K562 (cell line): Measurements from ENCODE around the gene LDAF1. TPM values are rescaled to one million over a fixed set of nuclear protein-coding genes. Genes with fewer than 3 reads are reported as not detected.

Experiments used
- CTBP1 ChIP-seq: fragments of 450-650 bp; IDR thresholded peaks from 2 replicates; pipeline ENCODE4 v1.6.1; 2016; ENCODE audit warnings: borderline replicate concordance
- E2F3 ChIP-seq: fragments of 250-450 bp; sonication (Bioruptor Pico); IDR thresholded peaks from 2 replicates; pipeline ENCODE4 v1.4.0; 2020; ENCODE audit warnings: mild to moderate bottlenecking
- EP400 ChIP-seq: fragments of 450-650 bp; IDR thresholded peaks from 2 replicates; pipeline ENCODE4 v1.6.1; 2017; ENCODE audit warnings: antibody characterized with exemption, mild to moderate bottlenecking, moderate library complexity
- KLF13 ChIP-seq: fragments of 450-650 bp; IDR thresholded peaks from 2 replicates; pipeline ENCODE4 v1.6.1; 2016; ENCODE audit warnings: missing genetic modification characterization, low read depth, mild to moderate bottlenecking, missing compliant biosample characterization, moderate library complexity, borderline replicate concordance
- KLF6 ChIP-seq: fragments of 250-450 bp; sonication (Bioruptor Pico); IDR thresholded peaks from 2 replicates; pipeline ENCODE4 v1.4.0; 2020; ENCODE audit warnings: mild to moderate bottlenecking, moderate library complexity, borderline replicate concordance
- MYC ChIP-seq, 2 experiments: fragments of 250-450 bp in 1 of 2; sonication (Bioruptor Pico) in 1 of 2; IDR thresholded peaks; 2 replicates each; pipeline versions ENCODE4 v1.5.1 to v1.6.1; 2012 to 2021; ENCODE audit warnings: low read depth in 2 of 2, borderline replicate concordance in 1 of 2, improper control_type of control experiment in 1 of 2, low read length in 1 of 2, mild to moderate bottlenecking in 1 of 2, moderate library complexity in 1 of 2
- POLR2A ChIP-seq: fragments of 450-650 bp; conservative IDR thresholded peaks from 2 replicates; pipeline ENCODE4 v1.6.1; 2016
- RB1 ChIP-seq: fragments of 450-650 bp; IDR thresholded peaks from 2 replicates; pipeline ENCODE4 v1.6.1; 2017; ENCODE audit warnings: low read depth, mild to moderate bottlenecking
- TAF1 ChIP-seq: IDR thresholded peaks from 2 replicates; pipeline ENCODE4 v1.6.1; 2011; ENCODE audit warnings: mild to moderate bottlenecking, low read length, moderate library complexity; ENCODE audit not compliant: insufficient read depth, control insufficient read depth, severe bottlenecking; ENCODE audit errors: extremely low read depth
- YY1 ChIP-seq, 3 experiments: IDR thresholded peaks; 2 replicates each; pipeline ENCODE4 v1.6.1; 2011; ENCODE audit warnings: low read length in 2 of 3, mild to moderate bottlenecking in 2 of 3, moderate library complexity in 2 of 3, borderline replicate concordance in 1 of 3, control low read depth in 1 of 3, low read depth in 1 of 3; ENCODE audit not compliant: insufficient read depth in 3 of 3, insufficient replicate concordance in 2 of 3, control insufficient read depth in 1 of 3, insufficient read length in 1 of 3; ENCODE audit errors: extremely low read depth in 1 of 3
- polyA plus RNA-seq, 8 experiments: library from polyadenylated mRNA; depleted of rRNA in 4 of 8; stranded (reverse) in 5 of 8; unstranded in 3 of 8; fragments of >200 nt; fragmentation: Nextera tagmentation in 2 of 8; fragmentation: Illumina TruSeq in 1 of 8; extraction: Ambion mirVana in 2 of 8; extraction: Trizol in 1 of 8; gene quantifications; 2 replicates each; pipeline versions ENCODE4 v1.2.1 to v1.2.3, GENCODE V29; 2011 to 2014; ENCODE audit warnings: inconsistent platforms in 1 of 8, missing spikeins in 1 of 8
- total RNA-seq, 7 experiments: library from RNA; depleted of rRNA in 6 of 7; stranded (reverse); fragments of >200 nt in 6 of 7; fragmentation: Illumina TruSeq in 2 of 7; extraction: Trizol in 2 of 7; gene quantifications; 2 replicates each; pipeline versions ENCODE4 v1.2.1 to v1.2.3, GENCODE V29; 2011 to 2021; ENCODE audit warnings: low replicate concordance in 1 of 7
- TF ChIP-seq, protein P1 (sequence below): IDR thresholded peaks from 2 replicates; pipeline ENCODE4 v1.6.1; 2011; ENCODE audit warnings: borderline replicate concordance, low read depth, mild to moderate bottlenecking, moderate library complexity, low read length; ENCODE audit not compliant: insufficient read depth, poor library complexity, severe bottlenecking
- TF ChIP-seq, protein P2 (sequence below), 3 experiments: fragments of 200-800 bp in 1 of 3; fragments of 250-450 bp in 1 of 3; fragments of 450-650 bp in 1 of 3; sonication (Bioruptor Pico) in 1 of 3; sonication (Bioruptor generic) in 1 of 3; formaldehyde crosslinking in 1 of 3; IDR thresholded peaks; 2 replicates each; pipeline versions ENCODE4 v1.6.1 to v1.8.0; 2016 to 2022; ENCODE audit warnings: mild to moderate bottlenecking in 2 of 3, missing genetic modification characterization in 2 of 3, missing compliant biosample characterization in 1 of 3, moderate library complexity in 1 of 3
- TF ChIP-seq, protein P3 (sequence below), 3 experiments: IDR thresholded peaks in 2 of 3; conservative IDR thresholded peaks in 1 of 3; 2 replicates each; pipeline ENCODE4 v1.5.1; 2011 to 2012; ENCODE audit warnings: low read length in 3 of 3, mild to moderate bottlenecking in 3 of 3, control low read depth in 2 of 3, improper control_type of control experiment in 1 of 3, inconsistent platforms in 1 of 3, low read depth in 1 of 3, mixed read lengths in 1 of 3, moderate library complexity in 1 of 3; ENCODE audit not compliant: insufficient read depth in 2 of 3
- TF ChIP-seq, protein P4 (sequence below): fragments of 450-650 bp; IDR thresholded peaks from 2 replicates; pipeline ENCODE4 v1.6.1; 2017; ENCODE audit warnings: mild to moderate bottlenecking, moderate library complexity

The LDAF1 gene
- total and polyA plus RNA-seq, 9 of the 15 experiments (the other 6 are each of a cell fraction or from before 2014, with no cell fraction given), result 7.0 to 20.1 (median 12.5) TPM

DNA sequence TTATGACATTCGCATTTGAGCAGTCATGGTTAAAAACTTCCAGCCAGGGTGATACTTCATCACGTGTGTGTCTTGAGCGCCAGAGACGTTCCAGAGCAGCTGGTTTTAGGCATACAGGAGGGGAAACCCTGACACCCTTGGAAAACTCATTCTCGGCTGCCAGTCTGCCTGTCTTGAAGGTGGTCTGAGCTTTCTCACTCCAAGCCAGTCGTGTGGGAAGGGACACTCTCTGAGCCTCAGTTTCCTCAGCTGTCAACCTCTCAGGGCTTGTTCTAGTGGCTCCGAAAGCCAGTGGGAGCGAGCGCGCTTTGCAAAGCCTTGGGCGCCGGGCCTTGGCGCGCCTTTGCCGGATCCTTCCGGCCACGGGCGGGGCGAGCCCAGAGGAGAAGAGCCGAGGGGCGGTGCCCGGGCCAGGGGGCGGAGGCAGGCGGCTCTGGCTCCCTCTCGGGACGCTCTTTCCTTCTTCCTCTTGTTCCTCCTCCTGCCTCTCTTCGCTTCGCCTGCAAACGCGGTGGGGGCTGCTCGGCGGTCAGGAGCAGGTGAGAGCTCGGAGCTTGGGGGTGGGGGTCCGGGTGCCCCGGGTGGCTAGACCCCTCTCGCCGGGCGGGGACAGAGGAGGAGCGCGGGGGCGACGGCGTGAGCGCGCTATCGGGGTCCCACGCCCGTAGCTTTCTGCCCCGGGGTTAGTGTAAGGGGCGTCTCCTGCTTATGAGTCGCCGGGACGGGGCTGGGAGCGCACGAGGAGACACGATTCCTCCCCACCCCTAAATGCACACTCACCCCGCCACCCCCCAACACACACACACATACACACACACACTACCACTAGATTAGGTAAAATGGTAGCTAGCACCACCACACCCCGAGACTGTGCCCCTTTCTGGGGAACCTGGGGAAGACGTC, at the start of gene LDAF1 (continued):
- TF ChIP-seq, protein P1, sequence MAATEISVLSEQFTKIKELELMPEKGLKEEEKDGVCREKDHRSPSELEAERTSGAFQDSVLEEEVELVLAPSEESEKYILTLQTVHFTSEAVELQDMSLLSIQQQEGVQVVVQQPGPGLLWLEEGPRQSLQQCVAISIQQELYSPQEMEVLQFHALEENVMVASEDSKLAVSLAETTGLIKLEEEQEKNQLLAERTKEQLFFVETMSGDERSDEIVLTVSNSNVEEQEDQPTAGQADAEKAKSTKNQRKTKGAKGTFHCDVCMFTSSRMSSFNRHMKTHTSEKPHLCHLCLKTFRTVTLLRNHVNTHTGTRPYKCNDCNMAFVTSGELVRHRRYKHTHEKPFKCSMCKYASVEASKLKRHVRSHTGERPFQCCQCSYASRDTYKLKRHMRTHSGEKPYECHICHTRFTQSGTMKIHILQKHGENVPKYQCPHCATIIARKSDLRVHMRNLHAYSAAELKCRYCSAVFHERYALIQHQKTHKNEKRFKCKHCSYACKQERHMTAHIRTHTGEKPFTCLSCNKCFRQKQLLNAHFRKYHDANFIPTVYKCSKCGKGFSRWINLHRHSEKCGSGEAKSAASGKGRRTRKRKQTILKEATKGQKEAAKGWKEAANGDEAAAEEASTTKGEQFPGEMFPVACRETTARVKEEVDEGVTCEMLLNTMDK, result no peak
- TF ChIP-seq KLF13 (peak; percentile 69; the same call in 1 of the 2 replicates), RB1 (peak; percentile 84; the same call in 1 of the 2 replicates), TAF1 (peak; percentile 51), E2F3 (CRISPR knock-in tag) (0 out of 2 replicates have a peak, but pooled peaks have one; percentile 33), KLF6 (CRISPR knock-in tag) (no peak), YY1 (IDR thresholded peaks at IDR 0.05; ENCODE audit: borderline replicate concordance in 1 of 3, control insufficient read depth in 1 of 3, extremely low read depth in 1 of 3, insufficient read depth in 3 of 3, insufficient read length in 1 of 3, insufficient replicate concordance in 2 of 3, low read depth in 1 of 3, low read length in 2 of 3) (peak in 2 of 3 experiments; percentile 26 to 30), POLR2A (peak; percentile 77), CTBP1 (peak; percentile 49; the same call in 1 of the 2 replicates), MYC (IDR thresholded peaks at IDR 0.05; ENCODE audit: low read depth, low read length) (0 out of 2 replicates have a peak, but pooled peaks have one; percentile 19), MYC (CRISPR knock-in tag; IDR thresholded peaks at IDR 0.05; ENCODE audit: borderline replicate concordance, low read depth) (no peak), EP400 (0 out of 2 replicates have a peak, but pooled peaks have one; percentile 18)
- TF ChIP-seq, protein P2, sequence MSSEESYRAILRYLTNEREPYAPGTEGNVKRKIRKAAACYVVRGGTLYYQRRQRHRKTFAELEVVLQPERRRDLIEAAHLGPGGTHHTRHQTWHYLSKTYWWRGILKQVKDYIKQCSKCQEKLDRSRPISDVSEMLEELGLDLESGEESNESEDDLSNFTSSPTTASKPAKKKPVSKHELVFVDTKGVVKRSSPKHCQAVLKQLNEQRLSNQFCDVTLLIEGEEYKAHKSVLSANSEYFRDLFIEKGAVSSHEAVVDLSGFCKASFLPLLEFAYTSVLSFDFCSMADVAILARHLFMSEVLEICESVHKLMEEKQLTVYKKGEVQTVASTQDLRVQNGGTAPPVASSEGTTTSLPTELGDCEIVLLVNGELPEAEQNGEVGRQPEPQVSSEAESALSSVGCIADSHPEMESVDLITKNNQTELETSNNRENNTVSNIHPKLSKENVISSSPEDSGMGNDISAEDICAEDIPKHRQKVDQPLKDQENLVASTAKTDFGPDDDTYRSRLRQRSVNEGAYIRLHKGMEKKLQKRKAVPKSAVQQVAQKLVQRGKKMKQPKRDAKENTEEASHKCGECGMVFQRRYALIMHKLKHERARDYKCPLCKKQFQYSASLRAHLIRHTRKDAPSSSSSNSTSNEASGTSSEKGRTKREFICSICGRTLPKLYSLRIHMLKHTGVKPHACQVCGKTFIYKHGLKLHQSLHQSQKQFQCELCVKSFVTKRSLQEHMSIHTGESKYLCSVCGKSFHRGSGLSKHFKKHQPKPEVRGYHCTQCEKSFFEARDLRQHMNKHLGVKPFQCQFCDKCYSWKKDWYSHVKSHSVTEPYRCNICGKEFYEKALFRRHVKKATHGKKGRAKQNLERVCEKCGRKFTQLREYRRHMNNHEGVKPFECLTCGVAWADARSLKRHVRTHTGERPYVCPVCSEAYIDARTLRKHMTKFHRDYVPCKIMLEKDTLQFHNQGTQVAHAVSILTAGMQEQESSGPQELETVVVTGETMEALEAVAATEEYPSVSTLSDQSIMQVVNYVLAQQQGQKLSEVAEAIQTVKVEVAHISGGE (CRISPR knock-in tag; IDR thresholded peaks at IDR 0.05), result 0 out of 6 replicates have a peak, but pooled peaks of 1 of the 3 experiments have one; percentile 40
- TF ChIP-seq, protein P3, sequence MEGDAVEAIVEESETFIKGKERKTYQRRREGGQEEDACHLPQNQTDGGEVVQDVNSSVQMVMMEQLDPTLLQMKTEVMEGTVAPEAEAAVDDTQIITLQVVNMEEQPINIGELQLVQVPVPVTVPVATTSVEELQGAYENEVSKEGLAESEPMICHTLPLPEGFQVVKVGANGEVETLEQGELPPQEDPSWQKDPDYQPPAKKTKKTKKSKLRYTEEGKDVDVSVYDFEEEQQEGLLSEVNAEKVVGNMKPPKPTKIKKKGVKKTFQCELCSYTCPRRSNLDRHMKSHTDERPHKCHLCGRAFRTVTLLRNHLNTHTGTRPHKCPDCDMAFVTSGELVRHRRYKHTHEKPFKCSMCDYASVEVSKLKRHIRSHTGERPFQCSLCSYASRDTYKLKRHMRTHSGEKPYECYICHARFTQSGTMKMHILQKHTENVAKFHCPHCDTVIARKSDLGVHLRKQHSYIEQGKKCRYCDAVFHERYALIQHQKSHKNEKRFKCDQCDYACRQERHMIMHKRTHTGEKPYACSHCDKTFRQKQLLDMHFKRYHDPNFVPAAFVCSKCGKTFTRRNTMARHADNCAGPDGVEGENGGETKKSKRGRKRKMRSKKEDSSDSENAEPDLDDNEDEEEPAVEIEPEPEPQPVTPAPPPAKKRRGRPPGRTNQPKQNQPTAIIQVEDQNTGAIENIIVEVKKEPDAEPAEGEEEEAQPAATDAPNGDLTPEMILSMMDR (IDR thresholded peaks at IDR 0.05 in 2 of 3, conservative IDR thresholded peaks at IDR 0.05 in 1 of 3; ENCODE audit: insufficient read depth in 2 of 3, low read depth in 1 of 3, low read length in 3 of 3), result no peak; a peak in 1 of 6 replicates
- TF ChIP-seq, protein P4, sequence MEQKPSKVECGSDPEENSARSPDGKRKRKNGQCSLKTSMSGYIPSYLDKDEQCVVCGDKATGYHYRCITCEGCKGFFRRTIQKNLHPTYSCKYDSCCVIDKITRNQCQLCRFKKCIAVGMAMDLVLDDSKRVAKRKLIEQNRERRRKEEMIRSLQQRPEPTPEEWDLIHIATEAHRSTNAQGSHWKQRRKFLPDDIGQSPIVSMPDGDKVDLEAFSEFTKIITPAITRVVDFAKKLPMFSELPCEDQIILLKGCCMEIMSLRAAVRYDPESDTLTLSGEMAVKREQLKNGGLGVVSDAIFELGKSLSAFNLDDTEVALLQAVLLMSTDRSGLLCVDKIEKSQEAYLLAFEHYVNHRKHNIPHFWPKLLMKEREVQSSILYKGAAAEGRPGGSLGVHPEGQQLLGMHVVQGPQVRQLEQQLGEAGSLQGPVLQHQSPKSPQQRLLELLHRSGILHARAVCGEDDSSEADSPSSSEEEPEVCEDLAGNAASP, result no peak
